Heart right ventricle (tissue), 16 donors: ENCODE results near the gene ACSBG1. TPM values are rescaled to one million over a fixed set of nuclear protein-coding genes. Genes with fewer than 3 reads are reported as not detected.
"Not testable (repeated sequence)": the region's sequence is repeated elsewhere in the genome, so short reads cannot be mapped to it uniquely, and the experiment has no call there.

Experiments used
- ATAC-seq, 8 donors: fragments of 200-7000 bp; cut with Tn5 transposase; one replicate each; pipeline ENCODE4 v1.9.1; 2020; ENCODE audit warnings: mild to moderate bottlenecking in 8 of 8, moderate library complexity in 8 of 8, moderate number of reproducible peaks in 1 of 8
- DNase-seq, 2 donors: peaks; one replicate each; pipeline ENCODE4 v3.0.0-alpha.2; 2020
- H3K27ac ChIP-seq, 10 donors: fragments of 200-600 bp; sonication (generic) in 2 of 10; one replicate each; pipeline versions ENCODE4 v1.5.0 to v1.8.0; 2020 to 2022; ENCODE audit warnings: mild to moderate bottlenecking in 3 of 10
- H3K27me3 ChIP-seq, 7 donors: fragments of 200-600 bp; one replicate each; pipeline ENCODE4 v1.8.0; 2021 to 2022; ENCODE audit warnings: mild to moderate bottlenecking in 2 of 7
- H3K36me3 ChIP-seq, 9 donors: fragments of 200-600 bp; sonication (generic) in 1 of 9; one replicate each; pipeline versions ENCODE4 v1.5.0 to v1.8.0; 2020 to 2022; ENCODE audit warnings: mild to moderate bottlenecking in 2 of 9
- H3K4me1 ChIP-seq, 9 donors: fragments of 200-600 bp; sonication (generic) in 1 of 9; one replicate each; pipeline versions ENCODE4 v1.5.0 to v1.8.0; 2020 to 2022; ENCODE audit warnings: mild to moderate bottlenecking in 4 of 9
- H3K4me3 ChIP-seq, 10 donors: fragments of 200-600 bp; sonication (generic) in 2 of 10; one replicate each; pipeline versions ENCODE4 v1.5.0 to v1.8.0; 2020 to 2022; ENCODE audit warnings: mild to moderate bottlenecking in 7 of 10, moderate library complexity in 2 of 10
- H3K9me3 ChIP-seq, 11 donors: fragments of 200-600 bp in 10 of 11; sonication (generic) in 2 of 11; one replicate each; pipeline versions ENCODE4 v1.5.0 to v1.8.0; 2013 to 2022; ENCODE audit warnings: mild to moderate bottlenecking in 2 of 11, control low read depth in 1 of 11, moderate library complexity in 1 of 11
- CTCF ChIP-seq, 9 donors: fragments of 200-600 bp; sonication (generic) in 2 of 9; IDR thresholded peaks; one replicate each; pipeline versions ENCODE4 v1.5.0 to v1.8.0; 2021 to 2022; ENCODE audit warnings: antibody characterized with exemption in 9 of 9, mild to moderate bottlenecking in 5 of 9, moderate library complexity in 1 of 9
- WGBS, 2 donors: extraction: QIAGEN DNeasy Blood & Tissue Kit; methylation state at CpG; one replicate each; pipeline ENCODE4 v1.1.7; 2013; ENCODE audit warnings: inconsistent platforms in 1 of 2; 5-methylcytosine and 5-hydroxymethylcytosine counted together
- intact Hi-C, 10 donors: fragments of 100-400 bp; cut with DNase I; formaldehyde crosslinking; loops; one replicate each; pipeline versions ENCODE4 v1.11.1 to v1.14.2; 2022
- polyA plus RNA-seq, 2 donors: library from polyadenylated mRNA; stranded (reverse); fragments of 200-250 nt; gene quantifications; one replicate each; pipeline ENCODE4 v1.2.3, GENCODE V29; 2013
- total RNA-seq, 10 donors: library from RNA; stranded (reverse); fragmentation: NEBNext Ultra II Directional in 3 of 10; extraction: Animal tissue kit (Norgen Biotek cat#: 25700) in 3 of 10; gene quantifications; one replicate each; pipeline versions ENCODE4 v1.2.1 to v1.2.4, GENCODE V29; 2021 to 2023
- donor health status: Arrhythmogenic right ventricular cardiomyopathy.
- donor health status: ischemic (EF 13 %, LVEDD 7.1; RV severe dilation, severe dysfunction).
- donor health status: healthy with polysubstance abuse.
- donor health status: DM: no; HTN: yes; CAD: no.
- donor health status: DM: no; HTN: no; CAD: no.
- donor health status: ischemic (EF 25% LVEDD 6.9; RV normal size, moderate dysfunction).
- donor health status: ischemic (EF 25% LVEDD 5.7; RV mildly dilated, moderate dysfunction).
- donor health status: healthy.
- donor health status: DM: yes; HTN: yes; CAD: no.
- donor health status: Ischemic cardiomyopathy.
- donor health status: ischemic (EF 35%, LVEDD 5.7; RV mildly dilated, moderate dysfunction).
- donor health status: nonischemic (EF 11% LVEDD 7.7; RV severe dilation, severe dysfunction).
- donor health status: DM: yes; HTN: yes; CAD: no.
- donor health status: PGD.
- donor health status: ischemic (EF 29% LVEDD 5.4; RV normal size, mild dysfunction).
- donor health status: nonischemic (EF 23%, LVEDD 6.1; RV moderate dilation, normal function).

Gene ACSBG1
- total and polyA plus RNA-seq, 12 donors, result 0.22 to 0.65 (median 0.44) TPM; not detected in 8

- ATAC-seq (no peak), DNase-seq (no peak)
- Histone ChIP-seq H3K27ac (no peak overlapping the region), H3K36me3 (no peaks in the 10 kb centered on the region), H3K9me3 (no peaks in the 10 kb centered on the region), H3K4me1 (no peaks in the 10 kb centered on the region), H3K27me3 (no peaks in the 10 kb centered on the region), H3K4me3 (no peak overlapping the region)
- TF ChIP-seq CTCF (IDR thresholded peaks at IDR 0.05), result no peak
- 79 to 90% methylated on average over 9 of the region's 9 CpGs for WGBS, 2 donors
- intact Hi-C loops, result no loop called here
Measured at GRCh38 chr15:78251136-78251535, 16.8 kb upstream of the ACSBG1 start.

- H3K4me3 ChIP-seq, result no peak overlapping the region
- 86 to 90% methylated on average over 5 of the region's 5 CpGs for WGBS, 2 donors
- no peak for TF ChIP-seq CTCF (IDR thresholded peaks at IDR 0.05)
- H3K9me3 ChIP-seq, result no peaks in the 10 kb centered on the region
- intact Hi-C loops, result no loop called here
- no peak for ATAC-seq
- H3K27ac ChIP-seq, result no peak overlapping the region
- no peak for DNase-seq
- peaks cover 0 to under 1% (median 0%) of the 10 kb centered on the region in 9 donors for H3K4me1 ChIP-seq
- H3K36me3 ChIP-seq, result no peaks in the 10 kb centered on the region
- no peaks in the 10 kb centered on the region for H3K27me3 ChIP-seq
Measured at GRCh38 chr15:78249131-78249530, 14.8 kb upstream of the ACSBG1 start.

GRCh38 chr15:78247911-78248310 is 13.5 kb upstream of the ACSBG1 start:
- TF ChIP-seq CTCF (IDR thresholded peaks at IDR 0.05), result no peak
- intact Hi-C loops, result no loop called here

GRCh38 chr15:78245976-78246620 is 11.7 kb upstream of the ACSBG1 start:
- ATAC-seq, H3K36me3 ChIP-seq, H3K27ac ChIP-seq, DNase-seq, H3K9me3 ChIP-seq, H3K4me3 ChIP-seq, H3K27me3 ChIP-seq, intact Hi-C loops: not testable (repeated sequence)
- peaks cover 0 to 12% (median 8%) of the 10 kb centered on the region in 9 donors for H3K4me1 ChIP-seq
- WGBS, 2 donors, result 95% methylated on average over 35 of the region's 39 CpGs

More at GRCh38 chr15:78247911-78248310, 13.5 kb upstream of the ACSBG1 start:
- ATAC-seq (no peak), DNase-seq (no peak)
- H3K27ac ChIP-seq, result no peak overlapping the region
- no peaks in the 10 kb centered on the region for H3K27me3 ChIP-seq
- WGBS, 2 donors, result 55 to 62% methylated on average over 1 of the region's 1 CpG
- H3K9me3 ChIP-seq, result no peaks in the 10 kb centered on the region
- no peak overlapping the region for H3K4me3 ChIP-seq
- H3K36me3 ChIP-seq, result no peaks in the 10 kb centered on the region
- peaks cover 0 to 12% (median 8%) of the 10 kb centered on the region in 9 donors for H3K4me1 ChIP-seq

- WGBS, 2 donors, result 85 to 93% methylated on average over 13 of the region's 14 CpGs
- H3K36me3 ChIP-seq, intact Hi-C loops, H3K27me3 ChIP-seq, H3K9me3 ChIP-seq, DNase-seq, H3K4me3 ChIP-seq, H3K27ac ChIP-seq, ATAC-seq: not testable (repeated sequence)
- H3K4me1 ChIP-seq, result peaks cover 0 to 12% (median 8%) of the 10 kb centered on the region in 9 donors
Measured at GRCh38 chr15:78245392-78245791, 11.0 kb upstream of the ACSBG1 start.
